ENCODE data around the gene PPP6R1. TPM values are rescaled to one million over a fixed set of nuclear protein-coding genes. Genes with fewer than 3 reads are reported as not detected.

Gene PPP6R1
- total RNA-seq, 1 experiment from 2014 or later, result 79.7 TPM

DNA sequence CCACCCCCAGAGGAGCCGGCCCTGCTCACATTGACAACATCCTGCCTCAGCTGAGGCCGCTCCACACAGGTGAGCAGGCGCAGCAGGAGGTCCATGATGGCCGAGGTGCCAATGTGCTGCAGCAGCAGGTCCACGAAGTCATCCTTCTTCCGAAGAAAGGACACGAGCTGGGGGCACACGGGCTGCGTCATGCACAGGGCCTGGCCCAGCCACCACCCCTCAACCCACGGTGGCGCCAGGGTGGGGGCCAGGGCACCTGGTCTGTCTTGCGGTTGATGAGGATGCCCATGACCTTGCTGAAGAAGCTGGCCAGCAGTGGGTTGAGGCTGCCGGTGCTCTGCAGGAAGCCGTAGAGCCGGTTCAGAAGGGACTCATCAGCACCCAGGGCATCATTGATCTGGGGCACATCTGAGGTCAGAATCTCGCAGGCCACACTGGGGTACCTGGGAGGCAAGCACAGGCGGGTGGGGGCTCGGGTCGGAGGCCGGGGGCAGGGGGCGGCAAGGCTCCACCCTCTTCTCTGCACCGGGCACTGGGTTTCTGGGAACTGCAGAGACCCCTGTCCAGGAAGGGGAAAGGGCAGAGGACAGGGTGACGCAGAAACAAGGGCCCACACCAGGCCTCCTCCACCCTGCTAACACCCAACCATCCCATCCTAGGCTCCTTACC, 13.4 kb downstream of the PPP6R1 start:
- H4K20me1 ChIP-seq (ENCODE audit: control insufficient read depth, insufficient read depth, insufficient read length), result no peaks in the 10 kb centered on the region
- TF ChIP-seq, protein P1, sequence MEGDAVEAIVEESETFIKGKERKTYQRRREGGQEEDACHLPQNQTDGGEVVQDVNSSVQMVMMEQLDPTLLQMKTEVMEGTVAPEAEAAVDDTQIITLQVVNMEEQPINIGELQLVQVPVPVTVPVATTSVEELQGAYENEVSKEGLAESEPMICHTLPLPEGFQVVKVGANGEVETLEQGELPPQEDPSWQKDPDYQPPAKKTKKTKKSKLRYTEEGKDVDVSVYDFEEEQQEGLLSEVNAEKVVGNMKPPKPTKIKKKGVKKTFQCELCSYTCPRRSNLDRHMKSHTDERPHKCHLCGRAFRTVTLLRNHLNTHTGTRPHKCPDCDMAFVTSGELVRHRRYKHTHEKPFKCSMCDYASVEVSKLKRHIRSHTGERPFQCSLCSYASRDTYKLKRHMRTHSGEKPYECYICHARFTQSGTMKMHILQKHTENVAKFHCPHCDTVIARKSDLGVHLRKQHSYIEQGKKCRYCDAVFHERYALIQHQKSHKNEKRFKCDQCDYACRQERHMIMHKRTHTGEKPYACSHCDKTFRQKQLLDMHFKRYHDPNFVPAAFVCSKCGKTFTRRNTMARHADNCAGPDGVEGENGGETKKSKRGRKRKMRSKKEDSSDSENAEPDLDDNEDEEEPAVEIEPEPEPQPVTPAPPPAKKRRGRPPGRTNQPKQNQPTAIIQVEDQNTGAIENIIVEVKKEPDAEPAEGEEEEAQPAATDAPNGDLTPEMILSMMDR (conservative IDR thresholded peaks at IDR 0.05), result no peak
- no peaks in the 10 kb centered on the region for H3K4me1 ChIP-seq (ENCODE audit: insufficient read depth, low read length)
- no peaks in the 10 kb centered on the region for H3K23me2 ChIP-seq (ENCODE audit: insufficient read length, low read depth, low read length, poor library complexity, severe bottlenecking)
- peaks cover 2% of the 10 kb centered on the region; the same call in 1 of the 2 replicates for H3K79me2 ChIP-seq (ENCODE audit: insufficient read depth, low read length)
- no peak overlapping the region for H2AK5ac ChIP-seq (ENCODE audit: insufficient read length, low read length)
- H3K4me2 ChIP-seq (ENCODE audit: insufficient read depth, insufficient read length, low read length), result no peak overlapping the region
- H3K27me3 ChIP-seq (ENCODE audit: insufficient read depth, low read length), result no peaks in the 10 kb centered on the region
- H2BK12ac ChIP-seq (ENCODE audit: insufficient read length, low read depth, low read length), result no peak overlapping the region
- H4K8ac ChIP-seq (replicated peaks; ENCODE audit: insufficient read length, low read depth, low read length), result no peak overlapping the region
- no CpG with 5 or more reads among the region's 23 CpGs for WGBS (ENCODE audit: extremely low coverage, insufficient read length, low lambda C conversion rate)
- no peak overlapping the region for H3K18ac ChIP-seq (ENCODE audit: insufficient read length, low read depth, low read length)
- H3K23ac ChIP-seq (ENCODE audit: insufficient read length, low read depth, low read length), result no peak overlapping the region
- H2BK20ac ChIP-seq (ENCODE audit: low read depth, low read length, poor library complexity, severe bottlenecking), result no peak overlapping the region
- no peak overlapping the region for H4K91ac ChIP-seq (ENCODE audit: insufficient read length, low read depth, low read length)
- H3K9me3 ChIP-seq (ENCODE audit: control insufficient read depth, low read depth, low read length), result no peaks in the 10 kb centered on the region
- H3K14ac ChIP-seq (ENCODE audit: insufficient read depth, low read length), result no peak overlapping the region
- DNase-seq, result no peak
- no peak overlapping the region for H3K4ac ChIP-seq (ENCODE audit: low read depth, low read length)
- no peak overlapping the region for H2BK120ac ChIP-seq (ENCODE audit: low read depth, low read length, poor library complexity, severe bottlenecking)
- no peak overlapping the region for H3T11ph ChIP-seq (ENCODE audit: low read length)
- no peak overlapping the region for H3K4me3 Mint-ChIP-seq
- H2BK15ac ChIP-seq (ENCODE audit: low read depth, low read length), result no peak overlapping the region
- H2BK5ac ChIP-seq (ENCODE audit: insufficient read length, low read length), result no peak overlapping the region
- no peaks in the 10 kb centered on the region for H3K4me1 Mint-ChIP-seq
- no peak overlapping the region for H3K27ac ChIP-seq (ENCODE audit: insufficient read length, low read depth, low read length)
- H3K56ac ChIP-seq (ENCODE audit: insufficient read length, low read depth, low read length), result no peak overlapping the region
- no peak overlapping the region for H4K5ac ChIP-seq (ENCODE audit: insufficient read length, low read depth, low read length)
- peaks cover 13 to 51% (median 49%) of the 10 kb centered on the region in 3 experiments; a peak in 6 of 7 replicates for H3K36me3 Mint-ChIP-seq (ENCODE audit: insufficient read depth in 1 of 3, low read depth in 3 of 3)
- peak overlapping the region in 1 of 3 experiments; percentile 76; a peak in 1 of 7 replicates for H3K27ac Mint-ChIP-seq
- no peak overlapping the region for H3K9ac ChIP-seq (ENCODE audit: extremely low read depth, insufficient read length, low read length)
- no peaks in the 10 kb centered on the region for H3K79me1 ChIP-seq (ENCODE audit: insufficient read depth, low read depth, low read length, poor library complexity, severe bottlenecking)
- no peak overlapping the region for H2AFZ ChIP-seq (ENCODE audit: low read length)
- no peaks in the 10 kb centered on the region for H3K9me3 Mint-ChIP-seq
- no peaks in the 10 kb centered on the region for H3K27me3 Mint-ChIP-seq (ENCODE audit: low read depth)

All from H9 (cell line).